Activated CD8-positive, alpha-beta memory T cell treated with anti-CD3 and anti-CD28 coated beads for 48 hours (primary cell): Measurements from ENCODE around the gene AZU1.
"Not testable (repeated sequence)": the region's sequence is repeated elsewhere in the genome, so short reads cannot be mapped to it uniquely, and the experiment has no call there.

Experiments used
- DNase-seq, 3 experiments: peaks; one replicate each; pipeline ENCODE4 v3.0.0-alpha.2; 2020; ENCODE audit warnings: low read depth in 2 of 3, low spot score in 2 of 3

The AZU1 gene

GRCh38 chr19:853614-854220 is 26.1 kb downstream of the AZU1 start:
- not testable (repeated sequence) for DNase-seq

- DNase-seq = no peak
Observed at GRCh38 chr19:854549-854948, 26.9 kb downstream of the AZU1 start.

GRCh38 chr19:855142-855541 is 27.5 kb downstream of the AZU1 start:
- DNase-seq = no peak

GRCh38 chr19:855566-856120 is 28.0 kb downstream of the AZU1 start:
- no peak for DNase-seq

- DNase-seq = no peak
Observed at GRCh38 chr19:858284-858683, 30.6 kb downstream of the AZU1 start.

GRCh38 chr19:858868-859843 is 31.5 kb downstream of the AZU1 start, which contains the start of gene CFD:
CFD (plus strand) TSS chr19:859664; CDS start chr19:859690, 26 bp downstream.
- no peak for DNase-seq

GRCh38 chr19:861141-861755 is 33.6 kb downstream of the AZU1 start:
- DNase-seq = no peak

GRCh38 chr19:861756-862580 is 34.3 kb downstream of the AZU1 start:
- peak; percentile 35 to 72 (median 66) for DNase-seq

- peak; percentile 25 to 63 (median 49) for DNase-seq
Observed at GRCh38 chr19:862581-863314, 35.1 kb downstream of the AZU1 start.

- DNase-seq = no peak
Observed at GRCh38 chr19:863315-863620, 35.6 kb downstream of the AZU1 start.

- DNase-seq = no peak
Observed at GRCh38 chr19:866769-867300, 39.2 kb downstream of the AZU1 start.

- no peak for DNase-seq
Observed at GRCh38 chr19:867301-867793, 39.7 kb downstream of the AZU1 start.

- DNase-seq = no peak
Observed at GRCh38 chr19:867855-868457, 40.3 kb downstream of the AZU1 start.

GRCh38 chr19:868458-869244 is 41.0 kb downstream of the AZU1 start:
- no peak for DNase-seq

- no peak for DNase-seq
Observed at GRCh38 chr19:869245-870177, 41.9 kb downstream of the AZU1 start.

GRCh38 chr19:870314-870713 is 42.7 kb downstream of the AZU1 start:
- no peak for DNase-seq

GRCh38 chr19:870963-871401 is 43.3 kb downstream of the AZU1 start:
- DNase-seq = no peak
